Activated T-cell treated with anti-CD3 and anti-CD28 coated beads, Interleukin-2, amount 50 U/mL, for 72 hours (primary cell): ENCODE measurements around the gene EMD. TPM values are rescaled to one million over a fixed set of nuclear protein-coding genes. Genes with fewer than 3 reads are reported as not detected.
"Not testable (repeated sequence)": the region's sequence is repeated elsewhere in the genome, so short reads cannot be mapped to it uniquely, and the experiment has no call there.

Experiments used
- ATAC-seq, 2 donors: fragments of 150-1000 bp; cut with Tn5 transposase; replicated peaks in 1 of 2; 2 replicates each; pipeline ENCODE4 v1.10.0; 2021; ENCODE audit warnings: moderate library complexity in 2 of 2, mild to moderate bottlenecking in 1 of 2
- DNase-seq, 2 donors: peaks; one replicate each; pipeline ENCODE4 v3.0.0; 2021 to 2022; ENCODE audit warnings: mixed read lengths in 1 of 2
- H3K27ac Mint-ChIP-seq: one replicate; pipeline ENCODE4 v1.8.0; 2022; ENCODE audit warnings: mild to moderate bottlenecking, moderate library complexity, mixed read lengths
- H3K27me3 Mint-ChIP-seq: one replicate; pipeline ENCODE4 v1.8.0; 2022; ENCODE audit warnings: low read depth, mixed read lengths
- H3K36me3 Mint-ChIP-seq, 2 donors: one replicate each; pipeline ENCODE4 v1.8.0; 2022; ENCODE audit warnings: mixed read lengths in 2 of 2, mild to moderate bottlenecking in 1 of 2; ENCODE audit not compliant: insufficient read depth in 2 of 2
- H3K4me1 Mint-ChIP-seq: one replicate; pipeline ENCODE4 v1.8.0; 2022; ENCODE audit warnings: low read depth, mixed read lengths
- H3K4me3 Mint-ChIP-seq, 2 donors: one replicate each; pipeline ENCODE4 v1.8.0; 2022; ENCODE audit warnings: mild to moderate bottlenecking in 2 of 2, mixed read lengths in 2 of 2, moderate library complexity in 2 of 2
- H3K9me3 Mint-ChIP-seq, 2 donors: one replicate each; pipeline ENCODE4 v1.8.0; 2022; ENCODE audit warnings: mixed read lengths in 2 of 2
- total RNA-seq, 2 donors: library from RNA; stranded (reverse); gene quantifications; one replicate each; pipeline ENCODE4 v1.2.3, GENCODE V29; 2022

Gene EMD
- total RNA-seq, 2 donors from 2014 or later: 91.0 to 92.9 TPM

GRCh38 chrX:154397888-154398667 is 19.0 kb downstream of the EMD start, which contains the start of gene RPL10:
Gene RPL10, plus strand, starts transcription at chrX:154398377. Its CDS starts 143 bp downstream, at chrX:154398520.
- Mint-ChIP-seq H3K27ac (peak within 1 kb of the TSS; percentile 99), H3K9me3 (no peaks in the 10 kb centered on the region), H3K27me3 (no peaks in the 10 kb centered on the region), H3K4me3 (peak within 1 kb of the TSS; percentile 91 to 96), H3K36me3 (peaks cover 18 to 20% of the 10 kb centered on the region in 2 donors), H3K4me1 (peaks cover 10% of the 10 kb centered on the region)
- DNase-seq (peak; percentile 92 to 94), ATAC-seq (peak; percentile 77 to 83)

- H3K4me1 Mint-ChIP-seq: peaks cover 10% of the 10 kb centered on the region
- H3K36me3 Mint-ChIP-seq: peaks cover 18 to 20% of the 10 kb centered on the region in 2 donors
- H3K9me3 Mint-ChIP-seq: no peaks in the 10 kb centered on the region
- H3K27me3 Mint-ChIP-seq: no peaks in the 10 kb centered on the region
- ATAC-seq (peak; percentile 7 to 9), DNase-seq (peak; percentile 76 to 80)
- H3K27ac Mint-ChIP-seq: peak overlapping the region; percentile 99
- peak overlapping the region; percentile 91 to 96 for H3K4me3 Mint-ChIP-seq
These were observed 19.8 kb downstream of the EMD start for GRCh38 chrX:154398668-154399526.

- Mint-ChIP-seq H3K4me1 (peaks cover 10% of the 10 kb centered on the region), H3K27me3 (no peaks in the 10 kb centered on the region), H3K36me3 (peaks cover 18 to 20% of the 10 kb centered on the region in 2 donors), H3K4me3 (peak overlapping the region; percentile 91 to 96), H3K9me3 (no peaks in the 10 kb centered on the region), H3K27ac (peak overlapping the region; percentile 99)
- peak in 1 of 2 donors; percentile 33 for DNase-seq
- no peak for ATAC-seq
These were observed 20.7 kb downstream of the EMD start for GRCh38 chrX:154399527-154400368.

GRCh38 chrX:154400369-154400817 is 21.3 kb downstream of the EMD start:
- H3K4me1 Mint-ChIP-seq, ATAC-seq, H3K27me3 Mint-ChIP-seq, H3K9me3 Mint-ChIP-seq, DNase-seq: not testable (repeated sequence)
- peaks cover 18 to 20% of the 10 kb centered on the region in 2 donors for H3K36me3 Mint-ChIP-seq
- peak overlapping the region; percentile 99 for H3K27ac Mint-ChIP-seq
- H3K4me3 Mint-ChIP-seq: peak overlapping the region; percentile 91 to 96

GRCh38 chrX:154401045-154401799 is 22.1 kb downstream of the EMD start:
- H3K4me1 Mint-ChIP-seq: peaks cover 10% of the 10 kb centered on the region
- no peaks in the 10 kb centered on the region for H3K9me3 Mint-ChIP-seq
- H3K27ac Mint-ChIP-seq: peak overlapping the region; percentile 99
- DNase-seq (peak; percentile 13 to 25), ATAC-seq (no peak)
- H3K36me3 Mint-ChIP-seq: peaks cover 18 to 20% of the 10 kb centered on the region in 2 donors
- peak overlapping the region; percentile 91 to 96 for H3K4me3 Mint-ChIP-seq
- H3K27me3 Mint-ChIP-seq: no peaks in the 10 kb centered on the region

- H3K27ac Mint-ChIP-seq: peak overlapping the region; percentile 2
- no peak for DNase-seq
- no peaks in the 10 kb centered on the region for H3K9me3 Mint-ChIP-seq
- no peaks in the 10 kb centered on the region for H3K27me3 Mint-ChIP-seq
- peak in 1 of 2 donors; percentile 5 for ATAC-seq
- H3K4me1 Mint-ChIP-seq: peaks cover 10% of the 10 kb centered on the region
- no peak overlapping the region for H3K4me3 Mint-ChIP-seq
- peaks cover 18 to 20% of the 10 kb centered on the region in 2 donors for H3K36me3 Mint-ChIP-seq
These were observed 23.0 kb downstream of the EMD start for GRCh38 chrX:154401918-154402621.

GRCh38 chrX:154402622-154403127 is 23.6 kb downstream of the EMD start:
- peaks cover 18 to 20% of the 10 kb centered on the region in 2 donors for H3K36me3 Mint-ChIP-seq
- no peaks in the 10 kb centered on the region for H3K27me3 Mint-ChIP-seq
- ATAC-seq (peak in 1 of 2 donors; percentile 8), DNase-seq (peak in 1 of 2 donors; percentile 18)
- no peak overlapping the region for H3K4me3 Mint-ChIP-seq
- peaks cover 10% of the 10 kb centered on the region for H3K4me1 Mint-ChIP-seq
- H3K9me3 Mint-ChIP-seq: no peaks in the 10 kb centered on the region
- H3K27ac Mint-ChIP-seq: peak overlapping the region; percentile 2

- peak in 1 of 2 donors; percentile 2 for ATAC-seq
- H3K4me1 Mint-ChIP-seq: peaks cover 10% of the 10 kb centered on the region
These were observed 24.1 kb downstream of the EMD start for GRCh38 chrX:154403192-154403591.

GRCh38 chrX:154403858-154404257 is 24.8 kb downstream of the EMD start:
- DNase-seq (no peak), ATAC-seq (no peak)
- peaks cover 10% of the 10 kb centered on the region for H3K4me1 Mint-ChIP-seq
- no peaks in the 10 kb centered on the region for H3K27me3 Mint-ChIP-seq
- no peaks in the 10 kb centered on the region for H3K9me3 Mint-ChIP-seq
- no peak overlapping the region for H3K4me3 Mint-ChIP-seq
- H3K36me3 Mint-ChIP-seq: peaks cover 12 to 13% of the 10 kb centered on the region in 2 donors
- peak overlapping the region; percentile 86 for H3K27ac Mint-ChIP-seq

More at GRCh38 chrX:154403192-154403591, 24.1 kb downstream of the EMD start:
- H3K4me3 Mint-ChIP-seq: no peak overlapping the region
- peaks cover 14 to 18% of the 10 kb centered on the region in 2 donors for H3K36me3 Mint-ChIP-seq
- DNase-seq: no peak
- H3K27ac Mint-ChIP-seq: no peak overlapping the region
- no peaks in the 10 kb centered on the region for H3K9me3 Mint-ChIP-seq
- H3K27me3 Mint-ChIP-seq: no peaks in the 10 kb centered on the region

- peak overlapping the region; percentile 86 for H3K27ac Mint-ChIP-seq
- H3K4me3 Mint-ChIP-seq: no peak overlapping the region
- ATAC-seq (no peak), DNase-seq (no peak)
- no peaks in the 10 kb centered on the region for H3K9me3 Mint-ChIP-seq
- H3K36me3 Mint-ChIP-seq: peaks cover 6 to 7% of the 10 kb centered on the region in 2 donors
- H3K4me1 Mint-ChIP-seq: peaks cover 6% of the 10 kb centered on the region
- H3K27me3 Mint-ChIP-seq: no peaks in the 10 kb centered on the region
These were observed 25.6 kb downstream of the EMD start for GRCh38 chrX:154404625-154405192.

GRCh38 chrX:154408659-154409221 is 29.6 kb downstream of the EMD start:
- peaks cover 6% of the 10 kb centered on the region for H3K4me1 Mint-ChIP-seq
- no peaks in the 10 kb centered on the region for H3K9me3 Mint-ChIP-seq
- ATAC-seq: no peak
- no peaks in the 10 kb centered on the region for H3K27me3 Mint-ChIP-seq
- peak overlapping the region in 1 of 2 donors; percentile 54 for H3K4me3 Mint-ChIP-seq
- H3K27ac Mint-ChIP-seq: peak overlapping the region; percentile 24
- DNase-seq: no peak
- peaks cover 2 to 6% of the 10 kb centered on the region in 2 donors for H3K36me3 Mint-ChIP-seq
